OCI-LY7 (cell line): Measurements from ENCODE around the gene HMGB1. TPM values are rescaled to one million over a fixed set of nuclear protein-coding genes. Genes with fewer than 3 reads are reported as not detected.

Source experiments
- BruUV-seq: library from RNA; stranded (reverse); fragments of 400-500 nt; replicated peaks from 2 replicates; lab custom pipeline; 2021; lab: Mats Ljungman, UMichigan
- CTCF ChIA-PET: fragments of 300-600 bp; sonication (Branson Sonifier 250); formaldehyde crosslinking; loops from one replicate; lab custom pipeline; 2022; ENCODE audit warnings: antibody characterized with exemption; ENCODE audit not compliant: unreplicated experiment; lab: Charles Lee
- POLR2A ChIA-PET: fragments of 300-600 bp; sonication (Branson Sonifier 250); formaldehyde crosslinking; loops from one replicate; lab custom pipeline; 2022; ENCODE audit warnings: antibody characterized with exemption; lab: Charles Lee
- DNase-seq: peaks from one replicate; pipeline ENCODE4 v3.0.0-alpha.2; 2015; ENCODE audit warnings: low spot score
- H2AFZ ChIP-seq: fragments of 200-600 bp; sonication (generic), shearing (Covaris generic); 2 replicates; pipeline ENCODE4 v1.6.1; 2014; ENCODE audit warnings: mild to moderate bottlenecking, antibody characterized with exemption, low read length, moderate library complexity
- H3K27ac ChIP-seq: fragments of 200-600 bp; sonication (generic); 2 replicates; pipeline ENCODE4 v1.5.1; 2014; ENCODE audit warnings: mixed run types, low read depth, mild to moderate bottlenecking, moderate library complexity, low read length, inconsistent platforms; ENCODE audit not compliant: poor library complexity, severe bottlenecking
- H3K36me3 ChIP-seq: fragments of 200-600 bp; sonication (generic); 2 replicates; pipeline ENCODE4 v1.6.1; 2014; ENCODE audit warnings: mild to moderate bottlenecking, antibody characterized with exemption, low read length, moderate library complexity, mixed read lengths; ENCODE audit not compliant: insufficient read depth
- H3K4me1 ChIP-seq: fragments of 200-600 bp; sonication (generic); 2 replicates; pipeline ENCODE4 v1.5.1; 2014; ENCODE audit warnings: mild to moderate bottlenecking, low read length; ENCODE audit not compliant: insufficient read depth, poor library complexity, severe bottlenecking
- H3K4me2 ChIP-seq: fragments of 200-600 bp; sonication (generic); 2 replicates; pipeline ENCODE4 v1.6.1; 2014; ENCODE audit warnings: mild to moderate bottlenecking, low read length
- H3K4me3 ChIP-seq: fragments of 200-600 bp; sonication (generic); 2 replicates; pipeline ENCODE4 v1.5.1; 2014; ENCODE audit warnings: mild to moderate bottlenecking, low read depth, low read length; ENCODE audit not compliant: poor library complexity, severe bottlenecking
- H3K79me2 ChIP-seq: fragments of 200-600 bp; sonication (generic); 2 replicates; pipeline ENCODE4 v1.6.1; 2016; ENCODE audit warnings: low read depth, mild to moderate bottlenecking, low read length, moderate library complexity, mixed read lengths; ENCODE audit not compliant: insufficient read depth
- H3K9me2 ChIP-seq: fragments of 200-600 bp; sonication (generic); 2 replicates; pipeline ENCODE4 v1.6.1; 2016; ENCODE audit warnings: mild to moderate bottlenecking, low read length, mixed read lengths; ENCODE audit not compliant: insufficient read depth
- H3K9me3 ChIP-seq: fragments of 200-600 bp; sonication (generic); 2 replicates; pipeline ENCODE4 v1.6.1; 2014; ENCODE audit warnings: mild to moderate bottlenecking, mixed run types, low read length, mixed read lengths
- H4K20me1 ChIP-seq: fragments of 200-600 bp; sonication (generic); 2 replicates; pipeline ENCODE4 v1.6.1; 2014; ENCODE audit warnings: mild to moderate bottlenecking, antibody characterized with exemption, low read length, moderate library complexity, mixed read lengths; ENCODE audit not compliant: insufficient read depth
- CTCF ChIP-seq: fragments of 200-600 bp; sonication (generic); conservative IDR thresholded peaks from 2 replicates; pipeline ENCODE4 v1.5.1; 2014; ENCODE audit warnings: mild to moderate bottlenecking, antibody characterized with exemption, low read length, moderate library complexity, mixed read lengths
- EZH2phosphoT487 ChIP-seq: fragments of 200-600 bp; sonication (generic); IDR thresholded peaks from 2 replicates; pipeline ENCODE4 v1.6.1; 2018; ENCODE audit warnings: low read depth, borderline replicate concordance, mild to moderate bottlenecking, mixed run types, antibody characterized with exemption, low read length, moderate library complexity, mixed read lengths
- intact Hi-C: fragments of 100-400 bp; cut with micrococcal nuclease; formaldehyde crosslinking; loops from one replicate; pipeline ENCODE4 v1.10.0; 2022; ENCODE audit not compliant: unreplicated experiment
- total RNA-seq, 2 experiments: library from RNA; depleted of rRNA in 1 of 2; stranded (reverse); fragments of >200 nt in 1 of 2; shearing (Covaris generic) in 1 of 2; gene quantifications; 2 replicates each; pipeline ENCODE4 v1.2.3, GENCODE V29; 2014 to 2022

HMGB1 gene
- total RNA-seq, 2 experiments from 2014 or later = 1,114 to 1,288 TPM

GRCh38 chr13:30502237-30502636 is 36.5 kb upstream of the HMGB1 start:
- Histone ChIP-seq H2AFZ (no peak overlapping the region), H4K20me1 (no peaks in the 10 kb centered on the region), H3K4me1 (no peaks in the 10 kb centered on the region), H3K9me2 (no peaks in the 10 kb centered on the region), H3K79me2 (no peaks in the 10 kb centered on the region), H3K4me2 (no peak overlapping the region), H3K27ac (no peak overlapping the region), H3K36me3 (no peaks in the 10 kb centered on the region), H3K9me3 (no peaks in the 10 kb centered on the region), H3K4me3 (no peak overlapping the region)
- no peak for DNase-seq
- ChIA-PET CTCF (no interaction called here), POLR2A (no interaction called here)
- BruUV-seq = no TSS peak
- intact Hi-C loops = no loop called here
- TF ChIP-seq CTCF (no peak), EZH2phosphoT487 (no peak)

GRCh38 chr13:30499338-30499737 is 33.6 kb upstream of the HMGB1 start:
- Histone ChIP-seq H3K4me3 (no peak overlapping the region), H3K79me2 (no peaks in the 10 kb centered on the region), H3K36me3 (no peaks in the 10 kb centered on the region), H3K27ac (no peak overlapping the region), H3K4me1 (no peaks in the 10 kb centered on the region), H3K9me2 (no peaks in the 10 kb centered on the region), H3K9me3 (no peaks in the 10 kb centered on the region), H2AFZ (no peak overlapping the region), H4K20me1 (no peaks in the 10 kb centered on the region), H3K4me2 (no peak overlapping the region)
- intact Hi-C loops = no loop called here
- CTCF ChIA-PET = no interaction called here
- no peak for DNase-seq
- TF ChIP-seq CTCF = no peak
- TF ChIP-seq EZH2phosphoT487 = no peak
- POLR2A ChIA-PET = interaction anchor here (0.7 to 1.1 kb wide), 2 partner anchors 12 to 17 kb away, joined by 3 to 4 read pairs; no protein-coding TSS in a partner anchor
- BruUV-seq = no TSS peak

- DNase-seq = no peak
- Histone ChIP-seq H3K9me3 (no peaks in the 10 kb centered on the region), H3K4me1 (peaks cover 7% of the 10 kb centered on the region), H3K79me2 (no peaks in the 10 kb centered on the region), H3K4me2 (no peak overlapping the region), H3K9me2 (no peaks in the 10 kb centered on the region), H3K27ac (no peak overlapping the region), H2AFZ (no peak overlapping the region), H3K36me3 (no peaks in the 10 kb centered on the region), H4K20me1 (no peaks in the 10 kb centered on the region), H3K4me3 (no peak overlapping the region)
- no peak for TF ChIP-seq CTCF
- TF ChIP-seq EZH2phosphoT487 = no peak
- ChIA-PET POLR2A (no interaction called here), CTCF (no interaction called here)
- intact Hi-C loops = no loop called here
- no TSS peak for BruUV-seq
These were observed 30.4 kb upstream of the HMGB1 start for GRCh38 chr13:30496147-30496546.
